GM18873 (cell line): ENCODE measurements around the gene GOT1.

ENCODE experiments used
- ATAC-seq: cut with Tn5 transposase; IDR thresholded peaks from one replicate; pipeline ENCODE4 v1.9.1; 2021; ENCODE audit warnings: mild to moderate bottlenecking, moderate library complexity, moderate number of reproducible peaks; ENCODE audit not compliant: unreplicated experiment, low FRiP score

Gene GOT1

GRCh38 chr10:99435986-99436638 is 5.7 kb upstream of the GOT1 start:
- no peak for ATAC-seq

DNA sequence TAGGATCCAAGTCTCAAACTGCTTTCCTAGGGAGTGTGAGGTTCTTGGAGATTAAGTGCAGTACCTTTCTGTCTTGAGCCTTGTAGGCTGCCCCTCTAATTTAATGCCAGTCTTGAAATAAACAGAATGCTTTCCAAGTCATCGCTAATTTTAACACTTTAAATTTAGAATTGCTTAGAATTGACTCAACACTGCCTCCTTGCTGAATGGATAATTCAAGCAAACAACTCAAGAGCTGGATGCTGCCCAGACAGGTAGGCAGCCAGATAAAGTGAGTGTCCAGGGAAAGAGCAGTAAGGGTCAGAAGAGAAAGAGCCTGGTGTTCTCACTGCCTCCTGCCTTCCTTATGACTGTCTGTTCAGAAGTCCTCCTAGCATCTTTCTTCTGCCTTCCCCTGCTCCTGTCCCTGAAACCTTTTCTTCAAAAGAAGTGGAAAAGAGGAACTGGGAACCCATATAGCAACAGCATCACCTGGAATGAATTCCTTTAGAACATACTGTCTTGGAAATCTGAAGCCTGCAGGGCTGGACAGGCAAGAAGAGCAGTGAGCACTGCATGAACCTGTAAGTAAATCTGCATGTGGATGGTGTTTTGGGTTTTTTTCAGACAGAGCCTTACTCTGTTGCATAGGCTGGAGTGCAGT is 3.1 kb upstream of the GOT1 start:
- ATAC-seq, result no peak

DNA sequence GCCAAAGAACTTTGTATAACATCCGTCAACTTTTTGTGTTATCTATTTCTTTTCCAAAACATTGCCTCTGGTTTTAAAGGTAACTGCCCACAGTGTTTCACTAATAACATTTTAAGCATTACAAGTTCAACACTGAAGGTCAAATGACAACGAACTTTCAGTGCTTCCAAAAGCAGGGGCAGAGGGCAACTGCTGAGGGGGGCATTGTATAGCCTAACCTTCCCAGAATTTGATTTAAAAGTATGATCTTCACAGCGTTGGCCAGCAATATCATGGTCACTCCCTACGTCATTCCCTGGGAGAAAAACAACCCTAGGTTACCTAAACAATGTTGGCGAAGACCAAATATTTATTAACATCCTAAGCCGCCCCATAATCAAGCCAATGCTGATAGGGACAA is 2.5 kb upstream of the GOT1 start:
- no peak for ATAC-seq

DNA sequence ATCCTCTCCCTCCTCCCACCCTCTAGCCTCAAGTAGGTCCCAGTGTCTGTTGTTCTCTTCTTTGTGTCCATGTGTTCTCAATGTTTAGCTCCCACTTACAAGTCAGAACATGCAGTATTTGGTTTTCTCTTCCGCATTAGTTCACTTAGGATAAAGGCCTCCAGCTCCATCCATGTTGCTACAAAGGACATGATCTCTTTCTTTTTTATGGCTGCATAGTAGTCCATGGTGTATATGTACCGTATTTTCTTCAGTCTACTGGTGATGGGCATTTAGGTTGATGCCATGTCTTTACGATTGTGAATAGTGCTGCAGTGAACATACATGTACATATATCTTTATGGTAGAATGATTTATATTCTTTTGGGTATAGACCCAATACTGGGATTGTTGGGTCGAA is 1.6 kb upstream of the GOT1 start:
- ATAC-seq, result no peak

DNA sequence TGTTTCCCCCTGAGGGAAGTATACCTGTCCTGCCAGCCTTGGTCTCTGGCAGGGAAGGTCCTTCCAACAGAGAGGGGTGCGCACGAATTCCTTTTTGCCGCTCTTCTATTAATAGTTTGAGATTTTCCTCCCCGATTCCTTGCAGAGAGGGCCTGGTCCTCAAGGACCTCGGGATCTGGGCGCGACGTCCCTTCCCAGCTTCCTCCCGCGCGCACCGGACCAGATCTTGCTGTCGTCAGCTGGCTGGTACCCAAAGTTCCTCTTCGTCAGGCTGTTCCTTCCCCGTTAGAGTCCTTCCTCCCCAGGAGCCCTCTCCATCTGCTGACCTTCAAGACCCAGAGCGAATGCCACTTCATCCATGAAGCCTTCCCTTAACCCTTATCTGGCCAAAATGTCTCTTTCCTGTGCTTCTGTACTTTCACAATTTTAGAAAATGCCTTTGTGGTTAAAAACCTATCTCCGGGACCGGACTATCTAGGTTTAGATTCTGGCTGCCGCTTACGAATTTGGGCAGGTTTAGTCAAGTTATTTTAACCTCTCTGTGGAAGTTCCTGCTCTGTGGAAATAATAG is 851 bp upstream of the GOT1 start:
- ATAC-seq, result no peak

- peak; percentile 9 for ATAC-seq
Observed at GRCh38 chr10:99430116-99430450, 341 bp downstream of the GOT1 start.

GRCh38 chr10:99429517-99430095 is 818 bp downstream of the GOT1 start:
- ATAC-seq, result no peak

DNA sequence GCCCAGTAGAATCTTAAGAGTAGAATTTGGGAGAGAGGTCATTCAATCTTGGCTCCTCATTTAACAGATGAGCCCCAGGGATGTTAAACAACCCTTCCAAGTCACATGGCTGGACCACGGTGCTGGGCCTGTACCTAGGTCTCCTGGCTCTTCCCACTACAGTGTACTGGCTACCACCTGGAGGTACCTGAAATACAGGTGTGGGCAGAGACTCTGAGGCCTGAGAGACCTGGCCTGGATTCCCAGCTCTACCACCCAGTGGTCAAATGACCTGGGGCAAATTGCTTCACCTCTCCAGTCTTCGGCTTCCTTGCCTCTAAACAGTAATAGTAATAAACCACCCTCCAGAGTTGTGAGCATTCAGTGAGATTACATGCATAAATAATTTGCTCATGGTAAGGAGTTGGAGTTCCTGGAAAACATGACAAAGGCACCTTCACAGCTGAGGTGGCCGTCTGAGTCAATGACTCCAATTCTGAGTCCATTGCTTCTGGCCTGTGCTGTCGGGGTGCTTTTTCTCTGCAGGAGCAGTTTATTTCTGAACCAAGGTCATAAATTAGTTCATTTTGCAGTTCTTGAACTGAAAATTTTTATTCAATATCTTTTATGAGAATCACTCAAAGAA is 2.7 kb downstream of the GOT1 start:
- ATAC-seq, result no peak

DNA sequence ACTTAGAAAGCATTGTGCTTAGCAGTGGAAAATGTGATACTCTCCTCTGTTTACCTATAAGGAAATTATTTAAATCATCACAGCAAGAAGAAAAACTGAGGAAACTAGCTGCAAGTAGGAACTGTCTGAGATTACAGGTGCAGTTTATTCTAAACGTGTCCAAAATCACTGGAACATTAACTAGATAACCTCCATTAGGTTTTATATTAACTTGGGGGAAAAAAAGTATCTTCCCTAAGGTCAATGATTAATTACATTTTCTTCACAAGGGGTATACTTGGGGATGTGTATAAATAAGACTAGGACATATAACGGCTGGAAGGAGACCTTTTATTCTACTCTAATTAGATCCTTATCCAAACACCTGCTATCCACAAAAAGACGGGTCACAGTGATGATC is 3.7 kb downstream of the GOT1 start:
- ATAC-seq, result no peak

DNA sequence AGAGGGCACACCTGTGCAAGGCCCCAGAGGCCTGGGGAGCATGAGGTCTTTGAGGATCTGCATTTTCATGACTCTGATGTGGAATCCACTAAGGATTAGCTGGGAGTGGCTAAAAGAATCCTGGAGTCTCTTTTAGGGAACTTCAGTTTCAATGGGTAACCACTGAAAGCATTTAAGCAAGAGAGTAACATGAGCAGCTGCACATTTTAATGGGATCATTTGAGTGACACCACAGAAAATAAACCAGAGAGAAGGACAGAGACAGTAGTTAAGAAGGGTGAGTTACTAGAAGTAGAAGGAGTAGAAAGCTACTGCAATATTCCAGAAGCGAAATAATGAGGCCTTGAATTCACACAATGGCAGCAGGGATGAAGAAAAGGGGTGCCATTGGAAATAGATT is 5.2 kb downstream of the GOT1 start:
- ATAC-seq, result no peak

- ATAC-seq, result no peak
Observed at GRCh38 chr10:99424656-99425055, 5.8 kb downstream of the GOT1 start.

DNA sequence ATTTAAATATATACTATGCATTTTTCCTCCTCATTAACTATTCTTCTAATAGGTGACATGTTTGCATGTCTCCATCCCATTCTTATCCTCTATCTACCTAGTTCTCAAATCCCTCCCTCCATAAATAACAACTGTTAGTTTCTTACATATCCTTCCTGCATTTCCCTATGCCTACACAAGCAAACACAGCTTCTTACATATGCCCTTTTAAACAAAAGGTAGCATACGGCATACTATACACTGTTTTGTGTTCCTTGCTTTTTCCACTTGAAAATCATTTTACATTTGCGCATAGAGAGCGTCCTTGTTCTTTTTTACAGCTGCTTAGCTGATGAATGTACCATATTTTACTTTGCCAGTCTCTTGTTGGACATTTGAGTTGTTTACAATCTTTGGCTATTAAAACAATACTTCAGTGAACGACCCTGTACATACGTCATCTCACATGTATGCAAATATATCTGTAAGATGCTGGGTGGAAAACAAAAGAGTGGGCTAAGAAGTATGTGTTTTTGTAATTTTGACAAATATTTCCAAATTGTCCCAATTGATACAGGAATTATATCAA is 7.8 kb downstream of the GOT1 start:
- ATAC-seq, result no peak

GRCh38 chr10:99421233-99421739 is 9.1 kb downstream of the GOT1 start:
- no peak for ATAC-seq

DNA sequence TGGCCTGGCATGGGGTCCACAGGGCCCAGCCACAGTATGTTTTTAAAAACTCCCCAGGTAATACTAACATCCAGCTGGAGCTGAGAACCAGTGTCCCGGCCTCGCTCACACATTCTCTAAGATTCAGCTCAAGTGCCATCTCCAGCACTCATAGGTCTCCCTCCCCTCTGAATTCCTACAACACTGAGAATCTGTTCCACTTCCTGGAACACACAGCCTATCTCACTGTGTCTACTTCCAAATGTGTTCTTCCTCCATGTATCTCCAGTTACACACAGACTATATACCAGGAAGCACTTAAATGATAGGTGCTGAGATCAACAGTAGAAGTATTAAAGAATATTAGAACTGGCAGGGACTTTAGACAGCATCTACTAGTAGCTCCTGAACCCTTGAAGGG is 10.7 kb downstream of the GOT1 start:
- no peak for ATAC-seq

DNA sequence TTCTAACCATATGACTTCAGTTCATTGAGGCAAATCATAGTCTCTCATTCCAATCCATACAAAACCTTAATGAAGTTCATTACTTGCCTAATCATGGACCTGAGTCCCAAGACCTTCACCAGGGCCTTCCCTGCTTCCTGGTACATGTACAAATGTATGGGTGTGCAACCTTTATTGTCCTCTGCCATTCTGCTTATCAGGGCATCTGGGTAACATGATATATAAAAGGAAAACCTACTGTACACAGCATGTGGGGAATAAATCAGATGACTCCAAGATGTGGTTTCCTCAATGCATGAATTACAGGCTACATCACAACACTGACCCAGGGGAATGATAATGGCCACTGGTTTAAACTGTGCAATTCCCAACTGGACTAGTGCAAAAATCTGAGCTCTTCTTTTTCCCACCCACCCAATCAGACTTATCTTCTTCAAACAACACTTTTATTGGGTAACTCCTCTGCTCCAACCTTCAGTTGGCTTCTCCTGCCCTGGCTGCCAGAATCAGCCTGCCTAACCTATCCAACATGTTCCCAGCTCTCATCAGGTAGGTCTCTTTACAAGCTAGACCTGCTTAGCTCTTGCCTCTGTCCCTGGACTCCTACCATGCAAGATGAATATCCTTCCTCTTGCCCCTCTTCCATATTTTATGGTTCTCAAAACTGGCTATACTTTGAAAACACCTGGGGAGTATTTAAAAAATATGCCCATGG is 11.4 kb downstream of the GOT1 start:
- no peak for ATAC-seq

DNA sequence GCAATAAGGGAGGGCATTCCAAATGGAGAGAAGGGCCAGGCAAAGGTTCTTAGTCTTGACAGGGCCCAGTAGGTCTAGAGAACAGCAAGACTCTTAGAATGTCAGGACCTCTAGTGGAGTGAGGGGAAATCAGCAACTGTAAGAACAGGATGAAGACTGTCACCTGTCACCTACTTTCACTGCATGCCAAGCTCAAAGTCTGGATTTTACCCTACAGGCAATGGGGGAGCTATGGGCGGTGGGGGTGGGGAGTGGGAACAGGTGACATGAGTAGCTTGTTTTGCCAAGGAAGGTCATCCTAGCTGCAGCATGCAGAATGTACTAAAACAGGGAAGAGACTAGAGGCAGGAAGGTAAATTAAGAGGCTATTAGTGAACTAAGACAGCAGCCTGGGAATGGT is 18.3 kb downstream of the GOT1 start:
- ATAC-seq, result no peak

DNA sequence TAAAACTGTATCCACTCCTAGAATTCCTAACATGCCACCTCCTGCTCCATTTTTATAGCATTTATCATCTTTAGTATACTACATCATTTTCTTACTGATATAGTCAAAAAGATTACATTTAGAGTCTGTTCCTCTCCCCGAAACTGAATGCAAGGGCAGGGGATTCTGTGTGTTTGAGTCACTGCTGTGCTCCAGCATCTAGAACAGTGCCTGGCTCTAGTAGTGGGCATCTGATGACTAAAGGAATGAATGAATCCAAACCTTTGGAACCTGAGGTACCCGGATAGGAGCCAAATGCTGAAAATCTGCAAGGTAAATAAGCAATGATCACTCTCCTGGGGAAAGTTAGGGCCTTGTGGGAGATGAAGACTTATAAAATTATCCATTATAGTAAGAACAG is 18.9 kb downstream of the GOT1 start:
- no peak for ATAC-seq

DNA sequence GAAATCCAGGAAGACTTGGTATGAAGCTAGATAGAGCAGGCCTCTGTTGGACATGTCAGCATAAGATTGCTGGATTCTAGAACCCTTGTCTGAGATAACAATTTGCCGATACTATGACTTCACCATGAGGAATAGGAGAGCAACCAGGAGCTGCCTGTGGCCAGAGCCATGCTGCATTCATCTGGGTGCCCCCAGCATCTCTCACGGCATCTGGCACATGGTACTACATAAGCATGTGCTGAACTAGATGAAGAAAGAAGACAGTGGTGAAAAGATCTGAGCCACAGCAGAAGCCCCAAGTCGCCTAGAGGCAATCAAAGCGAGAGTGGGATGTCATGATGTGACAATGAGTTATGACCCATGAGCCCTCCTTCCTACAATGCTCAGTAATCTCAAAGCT is 19.5 kb downstream of the GOT1 start:
- no peak for ATAC-seq

DNA sequence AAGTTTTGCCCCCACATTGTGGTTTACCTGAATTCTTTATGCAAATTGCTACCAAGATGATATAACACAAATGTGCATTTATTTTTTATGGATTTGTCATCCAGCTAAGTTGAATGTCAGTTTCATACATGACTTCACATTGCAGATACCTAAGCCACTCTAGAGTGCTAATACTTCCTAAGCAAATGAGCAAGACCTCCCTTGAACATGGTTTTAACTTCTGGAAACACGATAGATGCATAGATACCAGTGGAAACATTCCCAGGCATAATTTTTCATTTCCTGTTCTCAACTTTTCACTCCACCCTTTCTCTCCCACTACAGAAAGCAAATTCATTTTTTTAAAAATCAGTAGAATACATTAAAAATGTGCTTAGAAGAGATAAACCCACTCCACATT is 20.3 kb downstream of the GOT1 start:
- ATAC-seq, result no peak

DNA sequence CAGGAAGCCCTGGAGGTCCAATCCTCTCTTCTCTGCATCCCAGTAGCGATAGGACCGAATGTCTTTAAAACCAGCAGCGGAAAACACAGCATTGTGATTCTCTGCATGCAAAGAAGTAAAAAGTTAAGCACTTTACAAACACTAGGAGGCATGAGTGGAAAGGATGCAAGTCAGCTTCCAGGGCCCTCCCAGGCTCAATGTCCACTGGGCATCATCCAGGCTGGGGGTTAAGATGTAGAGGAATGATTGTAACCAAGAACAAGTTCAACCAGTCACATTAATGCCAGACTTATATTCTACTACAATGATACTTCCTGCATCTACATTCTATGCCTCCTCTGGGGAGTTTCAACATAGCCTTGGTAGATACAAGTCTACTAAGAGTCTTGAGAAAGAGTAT is 24.3 kb downstream of the GOT1 start:
- ATAC-seq, result no peak
